OCI-LY1 (cell line): ENCODE results near the gene PROSER2.

Source experiments
- EZH2 ChIP-seq: fragments of 200-600 bp; sonication (generic), shearing (Covaris generic); IDR thresholded peaks from 2 replicates; pipeline ENCODE4 v1.8.0; 2017; ENCODE audit warnings: borderline replicate concordance, mixed run types, mild to moderate bottlenecking, antibody characterized with exemption, low read length, moderate library complexity, mixed read lengths
- TF ChIP-seq, protein P1 (sequence below): fragments of 200-600 bp; sonication (generic), shearing (Covaris generic); IDR thresholded peaks from 2 replicates; pipeline ENCODE4 v1.5.1; 2017; ENCODE audit warnings: mild to moderate bottlenecking, antibody characterized with exemption, low read length, moderate library complexity, mixed read lengths

DNA sequence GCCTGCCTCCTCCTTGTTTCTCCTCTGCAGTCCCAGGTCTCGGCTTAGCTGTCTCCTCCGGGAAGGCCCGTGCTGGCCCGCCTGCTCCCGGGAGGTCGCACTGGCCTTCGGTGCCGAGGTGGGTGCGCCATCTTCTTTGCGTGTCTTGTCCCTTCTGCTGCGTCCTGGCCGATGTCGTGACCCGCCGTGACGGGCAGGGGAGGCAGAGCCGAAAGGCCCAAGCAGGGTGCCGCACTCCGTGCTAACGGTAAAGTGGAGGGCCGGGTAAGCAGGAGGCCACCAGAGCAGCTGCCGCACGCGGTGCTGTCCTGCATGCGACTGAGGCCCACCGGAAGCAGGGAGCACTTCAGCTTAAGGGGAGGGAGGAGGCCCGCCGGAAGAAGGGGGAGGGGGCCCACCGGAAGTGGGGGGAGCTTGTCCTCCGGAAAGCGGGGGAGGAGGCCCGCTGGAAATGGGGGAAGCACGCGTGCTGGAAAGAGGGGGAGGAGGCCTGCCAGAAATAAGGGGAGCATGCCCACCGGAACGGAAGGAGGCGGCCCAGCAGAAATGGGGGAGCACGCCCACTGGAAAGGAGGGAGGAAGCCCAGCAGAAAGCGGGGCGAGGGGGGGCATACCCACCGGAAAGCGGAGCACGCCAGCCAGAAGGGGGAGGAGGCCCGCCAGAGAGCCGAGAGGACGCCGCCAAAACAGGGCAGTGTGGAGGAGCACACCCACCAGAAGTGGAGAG lies 71.4 kb downstream of the PROSER2 start:
- TF ChIP-seq, protein P1, sequence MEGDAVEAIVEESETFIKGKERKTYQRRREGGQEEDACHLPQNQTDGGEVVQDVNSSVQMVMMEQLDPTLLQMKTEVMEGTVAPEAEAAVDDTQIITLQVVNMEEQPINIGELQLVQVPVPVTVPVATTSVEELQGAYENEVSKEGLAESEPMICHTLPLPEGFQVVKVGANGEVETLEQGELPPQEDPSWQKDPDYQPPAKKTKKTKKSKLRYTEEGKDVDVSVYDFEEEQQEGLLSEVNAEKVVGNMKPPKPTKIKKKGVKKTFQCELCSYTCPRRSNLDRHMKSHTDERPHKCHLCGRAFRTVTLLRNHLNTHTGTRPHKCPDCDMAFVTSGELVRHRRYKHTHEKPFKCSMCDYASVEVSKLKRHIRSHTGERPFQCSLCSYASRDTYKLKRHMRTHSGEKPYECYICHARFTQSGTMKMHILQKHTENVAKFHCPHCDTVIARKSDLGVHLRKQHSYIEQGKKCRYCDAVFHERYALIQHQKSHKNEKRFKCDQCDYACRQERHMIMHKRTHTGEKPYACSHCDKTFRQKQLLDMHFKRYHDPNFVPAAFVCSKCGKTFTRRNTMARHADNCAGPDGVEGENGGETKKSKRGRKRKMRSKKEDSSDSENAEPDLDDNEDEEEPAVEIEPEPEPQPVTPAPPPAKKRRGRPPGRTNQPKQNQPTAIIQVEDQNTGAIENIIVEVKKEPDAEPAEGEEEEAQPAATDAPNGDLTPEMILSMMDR, result no peak
- no peak for TF ChIP-seq EZH2
